Psoas muscle (tissue), 8 donors: ENCODE data around the gene NVL. TPM values are rescaled to one million over a fixed set of nuclear protein-coding genes. Genes with fewer than 3 reads are reported as not detected.

Experiments
- ATAC-seq, 4 donors: fragments of 200-7000 bp; cut with Tn5 transposase; one replicate each; pipeline ENCODE4 v1.9.1; 2020; ENCODE audit warnings: moderate library complexity in 3 of 4, mild to moderate bottlenecking in 2 of 4
- DNase-seq, 2 donors: peaks; one replicate each; pipeline ENCODE4 v3.0.0-alpha.2; 2020
- H3K27ac ChIP-seq: fragments of 200-600 bp; one replicate; pipeline ENCODE4 v1.8.0; 2022
- H3K27me3 ChIP-seq, 3 donors: fragments of 200-600 bp in 1 of 3; one replicate each; pipeline versions ENCODE4 v1.6.1 to v1.8.0; 2013 to 2022; ENCODE audit warnings: low read length in 2 of 3, mild to moderate bottlenecking in 2 of 3, moderate library complexity in 1 of 3; ENCODE audit not compliant: insufficient read depth in 3 of 3
- H3K36me3 ChIP-seq, 2 donors: fragments of 200-600 bp in 1 of 2; one replicate each; pipeline versions ENCODE4 v1.6.1 to v1.8.0; 2013 to 2022; ENCODE audit warnings: low read depth in 1 of 2, mild to moderate bottlenecking in 1 of 2, moderate library complexity in 1 of 2; ENCODE audit not compliant: insufficient read depth in 1 of 2
- H3K4me1 ChIP-seq: fragments of 200-600 bp; one replicate; pipeline ENCODE4 v1.8.0; 2022
- H3K4me3 ChIP-seq: fragments of 200-600 bp; one replicate; pipeline ENCODE4 v1.8.0; 2022; ENCODE audit warnings: mild to moderate bottlenecking
- H3K9me3 ChIP-seq: fragments of 200-600 bp; one replicate; pipeline ENCODE4 v1.8.0; 2022
- WGBS, 3 donors: extraction: QIAGEN DNeasy Blood & Tissue Kit; methylation state at CpG; one replicate each; pipeline versions ENCODE4 v1.1.6 to v1.1.7; 2013; 5-methylcytosine and 5-hydroxymethylcytosine counted together
- intact Hi-C, 2 donors: fragments of 100-400 bp; cut with DNase I; formaldehyde crosslinking; loops; one replicate each; pipeline versions ENCODE4 v1.11.0 to v1.14.2; 2022
- polyA plus RNA-seq, 3 donors: library from polyadenylated mRNA; stranded (reverse); fragments of 200-250 nt; gene quantifications; one replicate each; pipeline ENCODE4 v1.2.3, GENCODE V29; 2013
- total RNA-seq, 4 donors: library from RNA; stranded (reverse); fragmentation: NEBNext Ultra II Directional in 2 of 4; extraction: Animal tissue kit (Norgen Biotek cat#: 25700) in 2 of 4; gene quantifications; one replicate each; pipeline versions ENCODE4 v1.2.1 to v1.2.4, GENCODE V29; 2021 to 2023
- TF ChIP-seq, protein P1 (sequence below): fragments of 200-600 bp; IDR thresholded peaks from one replicate; pipeline ENCODE4 v1.8.0; 2022; ENCODE audit warnings: antibody characterized with exemption
- donor health status: healthy with polysubstance abuse.
- donor health status: DM: no; HTN: no; CAD: no; lungs with moderate emphysema.
- donor health status: Bipolar disorder and iron deficiency.
- donor health status: healthy.
- donor health status: DM: yes; HTN: yes; CAD: no.
- donor health status: DM: no; HTN: no; CAD: no.
- donor health status: DM: no; HTN: no; CAD: no.
- donor health status: DM: yes; HTN: yes; CAD: no.

The NVL gene
- total and polyA plus RNA-seq, 7 donors: 6.3 to 11.0 (median 8.2) TPM

DNA sequence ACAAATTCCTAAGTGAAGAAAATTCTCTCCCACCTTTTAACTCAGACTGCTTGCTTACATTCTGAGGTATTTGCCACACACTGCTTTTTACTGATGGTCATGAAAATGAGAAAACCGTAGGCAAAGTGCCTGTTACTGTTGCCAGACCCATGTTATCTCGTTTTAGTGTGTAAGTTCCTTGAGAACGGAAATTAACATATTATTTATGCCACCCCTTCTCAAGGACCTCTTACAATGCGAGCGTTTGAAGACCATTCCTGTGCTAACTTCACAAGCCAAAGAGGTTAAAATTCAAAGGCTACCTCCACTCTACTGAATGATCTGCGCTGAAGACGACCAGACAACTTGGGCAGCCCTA is 509 bp downstream of the NVL start:
- no peaks in the 10 kb centered on the region for H3K9me3 ChIP-seq
- intact Hi-C loops: no loop called here
- peaks cover 0 to 26% of the 10 kb centered on the region in 2 donors for H3K36me3 ChIP-seq
- no peak for ATAC-seq
- peak overlapping the region; percentile 76 for H3K4me3 ChIP-seq
- WGBS, 3 donors: 0% methylated on average over 7 of the region's 7 CpGs
- H3K27ac ChIP-seq: peak overlapping the region; percentile 94
- DNase-seq: no peak
- TF ChIP-seq, protein P1, sequence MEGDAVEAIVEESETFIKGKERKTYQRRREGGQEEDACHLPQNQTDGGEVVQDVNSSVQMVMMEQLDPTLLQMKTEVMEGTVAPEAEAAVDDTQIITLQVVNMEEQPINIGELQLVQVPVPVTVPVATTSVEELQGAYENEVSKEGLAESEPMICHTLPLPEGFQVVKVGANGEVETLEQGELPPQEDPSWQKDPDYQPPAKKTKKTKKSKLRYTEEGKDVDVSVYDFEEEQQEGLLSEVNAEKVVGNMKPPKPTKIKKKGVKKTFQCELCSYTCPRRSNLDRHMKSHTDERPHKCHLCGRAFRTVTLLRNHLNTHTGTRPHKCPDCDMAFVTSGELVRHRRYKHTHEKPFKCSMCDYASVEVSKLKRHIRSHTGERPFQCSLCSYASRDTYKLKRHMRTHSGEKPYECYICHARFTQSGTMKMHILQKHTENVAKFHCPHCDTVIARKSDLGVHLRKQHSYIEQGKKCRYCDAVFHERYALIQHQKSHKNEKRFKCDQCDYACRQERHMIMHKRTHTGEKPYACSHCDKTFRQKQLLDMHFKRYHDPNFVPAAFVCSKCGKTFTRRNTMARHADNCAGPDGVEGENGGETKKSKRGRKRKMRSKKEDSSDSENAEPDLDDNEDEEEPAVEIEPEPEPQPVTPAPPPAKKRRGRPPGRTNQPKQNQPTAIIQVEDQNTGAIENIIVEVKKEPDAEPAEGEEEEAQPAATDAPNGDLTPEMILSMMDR: no peak
- H3K27me3 ChIP-seq: no peaks in the 10 kb centered on the region
- peaks cover 17% of the 10 kb centered on the region for H3K4me1 ChIP-seq

DNA sequence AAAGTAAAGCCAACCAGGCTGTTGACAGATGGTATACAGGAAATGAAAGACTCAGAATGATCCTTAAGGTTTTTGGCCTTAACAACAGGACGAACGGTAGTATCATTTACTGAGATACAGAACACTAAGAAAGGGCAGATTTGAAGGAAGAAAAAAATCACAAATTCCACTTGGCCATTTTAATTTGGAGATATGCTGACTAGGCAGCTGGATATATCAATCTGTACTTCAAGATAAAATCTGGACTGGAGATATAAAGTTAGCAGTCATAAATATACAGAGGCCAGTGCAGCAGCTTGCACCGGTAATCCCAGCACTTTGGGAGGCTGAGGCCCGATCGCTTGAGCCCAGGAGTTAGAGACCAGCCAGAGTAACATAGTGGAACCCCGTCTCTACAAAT is 1.3 kb downstream of the NVL start:
- intact Hi-C loops: no loop called here
- peak overlapping the region; percentile 76 for H3K4me3 ChIP-seq
- DNase-seq (no peak), ATAC-seq (no peak)
- no peak overlapping the region for H3K27ac ChIP-seq
- no peaks in the 10 kb centered on the region for H3K27me3 ChIP-seq
- no peaks in the 10 kb centered on the region for H3K9me3 ChIP-seq
- TF ChIP-seq, protein P1: no peak
- peaks cover 10% of the 10 kb centered on the region for H3K4me1 ChIP-seq
- peaks cover 0 to 34% of the 10 kb centered on the region in 2 donors for H3K36me3 ChIP-seq
- WGBS, 3 donors: 79 to 84% (median 80%) methylated on average over 6 of the region's 6 CpGs

DNA sequence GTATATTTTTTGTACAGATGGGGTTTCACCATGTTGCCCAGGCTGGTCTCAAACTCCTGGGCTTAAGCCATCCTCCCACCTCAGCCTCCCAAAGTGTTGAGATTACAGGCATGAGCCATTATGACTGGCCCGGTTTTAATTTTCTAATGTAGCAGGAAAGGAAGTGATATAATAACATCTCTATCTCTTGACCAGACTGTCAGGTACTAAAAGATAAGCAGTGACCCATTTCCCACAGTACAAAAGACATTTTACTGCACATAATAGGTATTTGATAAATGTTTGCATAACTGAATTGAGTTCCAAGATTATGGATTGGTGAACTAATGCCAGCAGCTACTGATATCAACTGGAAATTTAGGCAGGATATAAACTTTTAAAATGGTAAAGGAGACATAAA is 4.0 kb downstream of the NVL start:
- 73 to 87% (median 85%) methylated on average over 1 of the region's 1 CpG for WGBS, 3 donors
- H3K27ac ChIP-seq: no peak overlapping the region
- peaks cover 0 to 45% of the 10 kb centered on the region in 2 donors for H3K36me3 ChIP-seq
- H3K4me3 ChIP-seq: no peak overlapping the region
- TF ChIP-seq, protein P1: no peak
- H3K9me3 ChIP-seq: no peaks in the 10 kb centered on the region
- intact Hi-C loops: no loop called here
- ATAC-seq: no peak
- H3K4me1 ChIP-seq: peaks cover 7% of the 10 kb centered on the region
- DNase-seq: no peak
- H3K27me3 ChIP-seq: no peaks in the 10 kb centered on the region

DNA sequence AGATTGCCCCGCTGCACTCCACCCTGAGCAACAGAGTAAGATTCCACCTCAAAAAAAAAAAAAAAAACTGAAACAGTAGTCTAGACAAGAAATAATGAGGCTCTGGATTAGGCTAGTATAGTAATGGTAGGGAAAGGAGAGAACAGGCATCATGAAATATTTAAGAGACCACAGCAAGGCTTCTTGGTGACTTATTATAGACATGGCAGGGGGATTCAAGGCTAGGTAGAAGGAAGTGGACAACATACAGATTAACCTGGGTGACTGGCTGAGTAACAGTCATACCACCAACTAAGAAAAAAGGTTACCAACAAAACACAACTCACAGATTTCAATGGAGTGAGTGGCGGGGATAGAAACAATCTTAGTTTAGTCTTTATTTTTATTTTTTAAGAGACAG is 8.3 kb downstream of the NVL start:
- Histone ChIP-seq H3K36me3 (peaks cover 0 to 56% of the 10 kb centered on the region in 2 donors), H3K9me3 (no peaks in the 10 kb centered on the region), H3K4me3 (no peak overlapping the region), H3K4me1 (no peaks in the 10 kb centered on the region), H3K27ac (no peak overlapping the region), H3K27me3 (no peaks in the 10 kb centered on the region)
- no peak for ATAC-seq
- intact Hi-C loops: no loop called here
- TF ChIP-seq, protein P1: no peak
- WGBS, 3 donors: 93 to 100% (median 99%) methylated on average over 2 of the region's 2 CpGs
- DNase-seq: no peak

DNA sequence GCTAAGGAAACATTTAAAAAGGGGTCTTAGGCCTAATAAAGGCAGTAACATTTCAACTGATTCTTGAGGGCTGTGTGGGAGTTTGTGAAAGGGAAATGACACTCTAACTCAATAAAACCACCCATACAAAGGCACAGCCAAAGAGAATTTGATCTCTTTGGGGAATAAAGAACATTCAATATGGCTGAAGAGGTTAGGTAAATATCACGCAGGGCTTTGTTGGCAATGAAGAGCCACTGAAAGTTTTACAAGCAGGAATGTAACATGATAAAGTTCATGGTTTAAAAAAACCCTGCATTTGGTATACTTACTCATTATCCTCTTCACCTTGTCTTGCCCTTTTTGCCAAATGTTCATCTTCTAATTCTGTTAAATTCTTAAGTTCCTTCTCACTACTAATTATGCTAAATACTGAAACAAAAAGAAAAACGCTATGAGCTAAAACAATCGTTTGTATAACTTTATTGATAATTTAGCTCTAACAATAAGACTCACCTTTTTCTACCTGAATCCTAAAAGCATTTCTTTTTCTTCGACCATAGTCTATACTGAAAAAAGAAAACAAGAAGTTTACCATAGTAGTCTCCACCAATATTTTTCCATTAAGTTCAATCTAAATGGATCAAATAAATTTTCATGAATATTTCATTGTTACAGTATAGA is 12.5 kb downstream of the NVL start:
- H3K27ac ChIP-seq: no peak overlapping the region
- H3K36me3 ChIP-seq: peaks cover 0 to 60% of the 10 kb centered on the region in 2 donors
- 70 to 90% (median 78%) methylated on average over 4 of the region's 4 CpGs for WGBS, 3 donors
- DNase-seq (no peak), ATAC-seq (no peak)
- TF ChIP-seq, protein P1: no peak
- intact Hi-C loops: no loop called here
- H3K27me3 ChIP-seq: no peaks in the 10 kb centered on the region
- H3K4me3 ChIP-seq: no peak overlapping the region
- no peaks in the 10 kb centered on the region for H3K4me1 ChIP-seq
- H3K9me3 ChIP-seq: no peaks in the 10 kb centered on the region
